Embryonic facial prominence (tissue), 1 donor: ENCODE data around the gene CCNA2.

Experiments
- DNase-seq: peaks from one replicate; pipeline ENCODE4 v3.0.0-alpha.2; 2016; ENCODE audit errors: extremely low spot score

CCNA2 gene

GRCh38 chr4:121823505-121824170 is at the start of gene CCNA2:
TSS of gene CCNA2 (minus strand) at chr4:121823883. CDS start at chr4:121823628, 255 bp downstream.
- DNase-seq = peak; percentile 91

GRCh38 chr4:121869841-121870822 is 46.4 kb upstream of the CCNA2 start, which contains the start of gene BBS7:
TSS of gene BBS7 (minus strand) at chr4:121870474. CDS start at chr4:121870313, 161 bp downstream.
- peak; percentile 93 for DNase-seq

- DNase-seq = no peak
Observed at GRCh38 chr4:121863799-121864198, 40.1 kb upstream of the CCNA2 start.

- DNase-seq = no peak
Observed at GRCh38 chr4:121861426-121861825, 37.7 kb upstream of the CCNA2 start.

DNA sequence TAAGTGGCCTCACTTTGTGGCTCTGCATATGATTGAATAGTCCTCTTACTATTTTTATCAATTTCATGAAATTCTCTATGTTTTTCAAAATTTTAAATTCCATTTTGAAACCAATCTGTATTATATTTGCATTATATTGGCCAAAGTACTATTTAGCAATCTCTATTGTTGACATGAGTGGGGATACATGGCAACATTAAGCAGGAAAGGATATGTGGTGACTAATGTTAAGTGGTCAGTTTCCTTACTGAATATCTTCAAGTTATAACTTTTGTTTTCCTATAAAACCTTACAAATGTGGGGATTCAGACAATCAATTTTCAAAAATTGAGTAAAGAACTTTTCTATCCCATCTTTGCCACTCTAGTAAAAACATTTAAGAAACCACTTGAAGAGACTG is 36.4 kb upstream of the CCNA2 start:
- no peak for DNase-seq

DNA sequence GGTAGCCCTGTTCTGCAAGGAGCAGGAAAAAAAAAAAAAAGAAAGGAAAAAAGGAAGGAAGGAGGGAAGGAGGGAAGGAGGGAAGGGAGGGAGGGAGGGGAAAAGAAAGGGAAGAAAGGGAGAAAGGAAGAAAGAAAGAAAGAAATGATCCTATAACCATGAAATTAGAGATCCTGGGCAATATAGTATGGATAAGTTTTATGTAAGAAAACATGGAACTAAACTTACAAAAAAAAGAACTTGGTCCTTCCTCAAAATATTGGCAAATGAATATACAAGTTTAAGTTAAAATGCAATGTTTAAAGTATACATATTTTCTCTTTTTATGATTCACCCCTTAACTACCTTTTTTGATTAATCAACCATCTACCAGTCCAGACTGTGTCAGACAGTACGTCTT is 27.7 kb upstream of the CCNA2 start:
- DNase-seq = no peak

GRCh38 chr4:121846662-121847061 is 23.0 kb upstream of the CCNA2 start:
- DNase-seq = no peak

- no peak for DNase-seq
Observed at GRCh38 chr4:121842862-121843261, 19.2 kb upstream of the CCNA2 start.

DNA sequence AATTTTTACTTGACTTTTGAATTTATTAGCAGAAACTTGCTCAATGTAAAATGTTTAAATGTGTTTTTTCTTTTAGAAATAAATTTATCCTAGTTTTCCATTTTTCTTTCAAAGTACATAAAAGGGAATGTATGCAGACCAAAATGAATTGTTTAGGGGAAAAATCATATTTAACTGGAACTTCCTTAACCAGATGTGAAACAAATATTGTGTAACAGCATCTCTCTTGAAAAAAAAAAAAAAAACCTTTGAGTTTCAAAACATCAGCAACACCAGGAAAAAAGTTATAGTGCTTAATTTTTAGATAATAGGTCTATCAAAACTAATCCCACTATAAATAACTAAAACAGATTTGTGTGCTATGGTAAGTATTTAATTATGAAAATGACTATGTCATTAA is 14.5 kb upstream of the CCNA2 start:
- no peak for DNase-seq

- no peak for DNase-seq
Observed at GRCh38 chr4:121829511-121829910, 5.8 kb upstream of the CCNA2 start.

- DNase-seq = no peak
Observed at GRCh38 chr4:121827853-121828252, 4.2 kb upstream of the CCNA2 start.

DNA sequence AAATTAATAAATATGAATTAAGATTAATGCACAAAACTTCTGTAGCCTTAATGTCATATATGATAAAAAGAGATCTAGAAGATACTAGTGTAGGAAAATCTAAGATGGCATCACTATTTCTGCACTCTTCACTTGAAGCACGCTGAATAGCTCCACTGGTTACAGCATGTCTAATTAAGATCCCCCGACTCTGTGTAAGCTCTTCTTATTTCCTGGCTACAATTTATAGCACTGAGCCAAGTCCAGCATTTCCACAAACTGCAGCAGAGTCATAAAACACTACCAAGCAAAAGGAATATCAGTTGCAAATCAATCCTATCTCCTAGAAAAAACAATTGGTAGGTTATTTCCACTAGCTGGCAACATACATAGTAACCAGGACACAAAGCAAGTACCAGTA is 1.3 kb upstream of the CCNA2 start:
- DNase-seq = no peak

- no peak for DNase-seq
Observed at GRCh38 chr4:121824171-121824527, 466 bp upstream of the CCNA2 start.

GRCh38 chr4:121822796-121823504 is 733 bp downstream of the CCNA2 start:
- DNase-seq = no peak

GRCh38 chr4:121822047-121822446 is 1.6 kb downstream of the CCNA2 start:
- no peak for DNase-seq

DNA sequence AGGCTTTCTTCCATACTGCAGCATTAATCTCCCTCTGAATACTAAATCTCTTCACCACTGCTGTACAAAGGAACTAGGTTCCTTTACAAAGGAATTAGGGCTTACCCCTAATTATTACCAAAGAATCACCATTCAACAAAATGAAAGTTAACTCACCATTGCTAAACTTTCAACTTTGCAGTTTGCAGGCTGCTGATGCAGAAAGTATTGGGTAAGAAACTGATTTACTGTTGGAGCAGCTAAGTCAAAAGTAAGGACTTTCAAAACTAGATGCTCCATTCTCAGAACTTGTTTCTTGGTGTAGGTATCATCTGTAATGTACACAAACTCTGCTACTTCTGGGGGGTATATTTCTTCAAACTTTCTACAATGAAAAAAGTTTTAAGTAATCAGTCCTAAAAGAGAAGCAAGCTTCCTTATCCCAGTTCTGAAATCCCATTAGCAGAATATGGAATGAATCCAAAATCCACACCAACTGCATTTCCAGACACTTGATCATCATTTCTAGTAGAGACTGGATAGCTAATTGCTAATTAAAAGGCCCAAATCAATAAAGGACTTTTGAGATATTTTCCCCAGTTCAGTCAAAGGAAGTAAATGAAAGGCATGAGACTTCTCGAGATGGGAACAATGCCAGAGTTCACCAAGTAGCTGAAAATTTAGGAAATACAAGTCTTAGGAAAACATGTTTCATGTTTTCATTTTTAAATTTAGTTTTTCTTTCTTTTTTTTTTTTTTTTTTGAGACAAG is 4.3 kb downstream of the CCNA2 start:
- DNase-seq = no peak

GRCh38 chr4:121818215-121818614 is 5.5 kb downstream of the CCNA2 start:
- DNase-seq = no peak

DNA sequence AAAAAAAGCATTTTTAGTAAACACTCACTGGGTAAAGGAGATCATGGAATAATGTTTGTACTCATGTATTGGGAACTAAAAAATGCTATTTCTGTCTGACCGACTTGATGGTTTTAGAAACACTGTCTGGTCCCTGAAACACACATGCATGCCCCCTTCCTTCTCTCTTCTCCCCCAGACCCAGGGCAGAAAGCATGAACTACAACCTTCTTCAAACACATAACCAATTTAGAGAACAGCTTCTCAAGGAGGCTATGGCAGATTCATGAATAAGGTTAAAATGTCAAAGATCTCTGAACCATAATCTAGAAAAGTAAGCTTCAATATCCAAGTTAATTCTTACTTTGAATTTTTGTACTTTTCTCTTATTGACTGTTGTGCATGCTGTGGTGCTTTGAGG is 6.0 kb downstream of the CCNA2 start:
- no peak for DNase-seq

DNA sequence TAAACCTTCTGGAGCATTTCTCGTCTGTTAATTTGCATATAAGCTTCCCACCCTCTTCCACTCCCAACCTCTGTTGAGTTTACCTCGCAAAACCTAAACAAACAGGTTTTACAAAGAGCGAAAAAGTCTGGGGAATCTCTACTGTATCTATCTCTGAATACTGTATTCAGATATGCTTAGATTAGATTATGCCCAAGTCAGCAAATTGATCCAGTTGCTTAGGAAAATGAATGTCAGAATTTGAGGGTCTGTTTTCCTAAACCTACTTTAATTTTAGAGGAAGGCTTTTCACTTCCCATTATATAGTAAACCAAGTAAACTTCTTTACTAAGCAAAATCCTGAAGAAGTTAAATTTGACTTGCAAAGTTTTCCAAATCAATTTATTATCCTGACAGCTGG is 6.7 kb downstream of the CCNA2 start:
- DNase-seq = no peak

DNA sequence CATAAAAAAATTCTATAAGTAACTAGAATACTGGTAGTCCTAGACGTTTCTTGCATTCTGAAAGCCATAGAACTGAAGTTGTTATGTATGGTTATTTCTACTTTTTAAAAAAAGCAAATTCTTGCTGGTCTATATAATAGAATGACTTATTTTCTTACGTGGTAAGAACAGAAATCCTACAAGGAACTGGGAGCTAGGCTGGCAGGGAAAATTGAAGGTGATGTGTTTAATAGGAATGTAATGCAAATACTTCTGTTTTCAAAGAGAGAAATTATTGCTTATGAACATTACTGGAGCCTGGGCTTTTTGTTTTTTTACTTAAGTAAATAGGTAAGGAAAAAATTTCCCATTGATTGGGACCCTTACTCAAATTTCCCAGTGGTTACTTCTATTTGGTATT is 8.9 kb downstream of the CCNA2 start:
- no peak for DNase-seq

DNA sequence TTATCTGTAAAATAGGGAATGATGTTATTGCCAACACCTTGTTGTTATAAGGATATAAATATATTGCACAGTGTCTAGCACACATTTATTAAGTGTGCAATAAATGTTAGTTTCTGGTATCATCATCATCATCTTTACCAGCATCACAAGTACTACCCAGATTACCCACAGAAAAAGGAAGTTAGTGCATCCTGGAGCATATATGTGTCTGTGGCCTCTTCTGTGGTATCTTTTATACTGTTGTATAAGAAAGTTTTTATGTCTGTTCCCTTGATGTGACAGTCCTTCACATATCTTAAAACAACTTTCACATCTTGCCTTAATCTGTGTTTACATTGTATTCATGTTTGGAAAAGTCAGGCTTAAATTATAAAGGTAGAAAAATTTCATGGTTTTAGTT is 12.6 kb downstream of the CCNA2 start:
- no peak for DNase-seq

DNA sequence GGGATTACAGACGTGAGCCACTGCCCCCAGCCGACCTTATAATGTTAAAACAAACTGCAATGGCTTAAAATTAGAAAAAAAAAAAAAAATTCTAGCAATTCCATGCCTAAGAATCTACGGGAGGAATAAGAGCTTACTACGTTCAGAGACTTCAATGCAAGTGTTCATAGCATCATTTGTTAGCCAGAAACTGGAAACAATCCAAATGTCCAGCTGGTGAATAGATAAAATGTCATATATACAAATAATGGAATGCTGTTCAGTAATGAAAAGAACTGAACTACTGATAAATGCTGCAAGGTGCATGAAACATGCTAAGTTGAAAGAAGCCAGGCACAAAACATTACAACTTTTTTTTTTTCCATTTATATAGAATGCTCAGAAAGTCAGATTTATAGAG is 17.3 kb downstream of the CCNA2 start:
- no peak for DNase-seq
